Caco-2 (cell line): ENCODE measurements around the gene MYOZ2. TPM values are rescaled to one million over a fixed set of nuclear protein-coding genes. Genes with fewer than 3 reads are reported as not detected.

ENCODE experiments used
- Bru-seq: library from RNA; stranded (reverse); fragments of 400-500 nt; gene quantifications from one replicate; lab custom pipeline; 2021; lab: Mats Ljungman, UMichigan
- BruChase-seq, 2 experiments: library from RNA; stranded (reverse); fragments of 400-500 nt; gene quantifications; one replicate each; lab custom pipeline; 2021; lab: Mats Ljungman, UMichigan
- BruUV-seq: library from RNA; stranded (reverse); fragments of 400-500 nt; replicated peaks from 2 replicates; lab custom pipeline; 2021; lab: Mats Ljungman, UMichigan
- CTCF ChIA-PET: fragments of 300-600 bp; sonication (Branson Sonifier 250); formaldehyde crosslinking; loops from one replicate; lab custom pipeline; 2022; ENCODE audit warnings: antibody characterized with exemption; lab: Charles Lee
- POLR2A ChIA-PET: fragments of 300-600 bp; sonication (Branson Sonifier 250); formaldehyde crosslinking; loops from one replicate; lab custom pipeline; 2022; ENCODE audit warnings: antibody characterized with exemption; lab: Charles Lee
- DNase-seq, 2 experiments: peaks; one replicate each; pipeline versions ENCODE4 v3.0.0 to v3.0.0-alpha.2; 2020 to 2022
- H3K27me3 ChIP-seq: replicated peaks from 2 replicates; pipeline ENCODE4 v1.6.0; 2011; ENCODE audit warnings: low read length; ENCODE audit not compliant: control insufficient read depth, insufficient read depth
- H3K36me3 ChIP-seq: 2 replicates; pipeline ENCODE4 v1.5.1; 2011; ENCODE audit warnings: low read length; ENCODE audit not compliant: control insufficient read depth, insufficient read depth
- H3K4me1 ChIP-seq: fragments of 250-450 bp; sonication (Bioruptor Pico); 2 replicates; pipeline ENCODE4 v1.5.1; 2020; ENCODE audit warnings: mild to moderate bottlenecking
- H3K4me3 ChIP-seq: 2 replicates; pipeline ENCODE4 v1.5.1; 2011; ENCODE audit warnings: low read depth, mild to moderate bottlenecking, control low read depth, low read length
- H3K9me3 ChIP-seq: fragments of 250-450 bp; sonication (Bioruptor Pico); 2 replicates; pipeline ENCODE4 v1.5.1; 2020; ENCODE audit warnings: mild to moderate bottlenecking, moderate library complexity
- H3K27ac Mint-ChIP-seq: one replicate; pipeline ENCODE4 v1.8.0; 2022; ENCODE audit warnings: mixed read lengths; ENCODE audit not compliant: unreplicated experiment
- H3K27me3 Mint-ChIP-seq: one replicate; pipeline ENCODE4 v1.8.0; 2022; ENCODE audit warnings: mixed read lengths; ENCODE audit not compliant: insufficient read depth, unreplicated experiment
- H3K36me3 Mint-ChIP-seq: one replicate; pipeline ENCODE4 v1.8.0; 2022; ENCODE audit warnings: mild to moderate bottlenecking, mixed read lengths; ENCODE audit not compliant: insufficient read depth, unreplicated experiment
- H3K4me1 Mint-ChIP-seq: one replicate; pipeline ENCODE4 v1.8.0; 2022; ENCODE audit warnings: low read depth, mixed read lengths; ENCODE audit not compliant: unreplicated experiment
- H3K4me3 Mint-ChIP-seq: one replicate; pipeline ENCODE4 v1.8.0; 2022; ENCODE audit warnings: mild to moderate bottlenecking, moderate library complexity, mixed read lengths; ENCODE audit not compliant: unreplicated experiment
- H3K9me3 Mint-ChIP-seq: one replicate; pipeline ENCODE4 v1.8.0; 2022; ENCODE audit warnings: mixed read lengths; ENCODE audit not compliant: unreplicated experiment
- CTCF ChIP-seq, 2 experiments: fragments of 200-600 bp in 1 of 2; IDR thresholded peaks; 1 replicate in 1 of 2; 2 replicates in 1 of 2; pipeline versions ENCODE4 v1.5.1 to v1.8.0; 2011 to 2022; ENCODE audit warnings: antibody characterized with exemption in 1 of 2, control low read depth in 1 of 2, inconsistent platforms in 1 of 2, low read depth in 1 of 2, low read length in 1 of 2, mild to moderate bottlenecking in 1 of 2, moderate library complexity in 1 of 2; ENCODE audit not compliant: insufficient read depth in 1 of 2, severe bottlenecking in 1 of 2, unreplicated experiment in 1 of 2
- intact Hi-C: fragments of 100-400 bp; cut with micrococcal nuclease; formaldehyde crosslinking; loops from one replicate; pipeline ENCODE4 v1.10.0; 2022; ENCODE audit not compliant: unreplicated experiment
- long read RNA-seq: library from polyadenylated mRNA; stranded (forward); transcript quantifications from one replicate; pipeline ENCODE4 v2.0.0, GENCODE V29; 2022
- total RNA-seq: library from RNA; stranded (reverse); gene quantifications from 2 replicates; pipeline ENCODE4 v1.2.3, GENCODE V29; 2022

The MYOZ2 gene
- total RNA-seq: 0.18 and 0.23 TPM in 2 replicates
- Bru-seq, nascent RNA: percentile 24 among the genes with signal in this experiment
- percentile 27 among the genes with signal in this experiment for BruChase-seq, experiment 1, labeled RNA remaining after a 2-hour chase
- BruChase-seq, experiment 2, labeled RNA remaining after a 6-hour chase: percentile 21 among the genes with signal in this experiment
- long read RNA-seq: 0 reads

DNA sequence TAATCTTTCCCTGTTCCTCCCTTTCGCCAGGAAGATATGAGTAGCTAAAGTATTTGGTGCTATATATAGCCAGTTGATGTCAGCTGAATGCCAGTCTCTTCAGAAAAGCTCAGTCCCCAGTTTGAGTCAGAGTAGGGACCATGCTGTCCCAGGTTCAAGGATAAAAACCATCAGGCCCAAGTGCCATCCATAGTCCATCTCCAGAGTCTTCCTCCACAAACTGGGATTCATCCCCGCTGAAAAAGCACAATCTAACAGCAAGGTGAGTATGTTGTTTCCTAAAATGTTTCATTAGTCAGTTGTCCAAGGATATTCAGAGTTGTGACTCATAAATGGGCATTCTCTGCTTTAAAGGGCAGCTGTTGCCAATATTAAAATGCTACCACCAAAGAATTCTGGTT lies at the start of gene MYOZ2:
Gene MYOZ2, plus strand, starts transcription at position 112 of the 401 bp plus-strand sequence. CDS start 694 bp downstream, outside the sequence.
- intact Hi-C loops: loop anchor here (5.0 kb wide), 1 partner anchor 162 kb away; no protein-coding TSS in a partner anchor
- BruUV-seq: no TSS peak
- ChIA-PET CTCF (no interaction called here), POLR2A (no interaction called here)
- Mint-ChIP-seq H3K27me3 (no peaks in the 10 kb centered on the region), H3K4me1 (peaks cover 68% of the 10 kb centered on the region), H3K9me3 (no peaks in the 10 kb centered on the region), H3K4me3 (no peak within 1 kb of the TSS), H3K27ac (peak within 1 kb of the TSS; percentile 2), H3K36me3 (no peaks in the 10 kb centered on the region)
- Histone ChIP-seq H3K9me3 (no peaks in the 10 kb centered on the region), H3K36me3 (no peaks in the 10 kb centered on the region), H3K4me1 (peaks cover 77% of the 10 kb centered on the region), H3K4me3 (no peak within 1 kb of the TSS), H3K27me3 (no peaks in the 10 kb centered on the region)
- DNase-seq: no peak
- no peak for TF ChIP-seq CTCF (IDR thresholded peaks at IDR 0.05; ENCODE audit: insufficient read depth in 1 of 2, low read depth in 1 of 2, low read length in 1 of 2, severe bottlenecking in 1 of 2, unreplicated experiment in 1 of 2)

DNA sequence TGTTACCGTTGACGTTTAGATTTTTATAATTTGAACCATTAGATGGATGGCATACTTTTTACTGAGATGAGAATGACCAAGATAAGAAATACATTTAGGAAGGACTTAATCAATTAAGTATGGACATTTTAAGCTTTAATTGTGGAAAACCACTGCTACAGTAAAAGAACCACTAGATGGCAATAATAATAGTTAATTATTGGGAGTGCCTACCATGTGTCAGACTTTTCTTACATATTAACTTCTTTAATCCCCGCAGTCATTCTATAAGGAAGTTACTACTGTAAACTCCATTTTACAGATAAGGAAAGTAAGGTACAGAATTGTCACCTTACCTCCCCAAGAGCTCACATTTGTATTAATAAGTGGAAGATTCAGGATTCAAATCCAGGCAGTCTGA lies 48.5 kb upstream of the MYOZ2 start:
- CTCF ChIA-PET: interaction anchor here (0.8 kb wide), 1 partner anchor 45 kb away, joined by 3 read pairs; no protein-coding TSS in a partner anchor
- Mint-ChIP-seq H3K27me3 (no peaks in the 10 kb centered on the region), H3K9me3 (peaks cover 50% of the 10 kb centered on the region), H3K27ac (peak overlapping the region; percentile 23), H3K4me3 (no peak overlapping the region), H3K4me1 (peaks cover 20% of the 10 kb centered on the region), H3K36me3 (no peaks in the 10 kb centered on the region)
- DNase-seq: no peak
- peaks cover 3% of the 10 kb centered on the region for H3K9me3 ChIP-seq
- intact Hi-C loops: no loop called here
- BruUV-seq: no TSS peak
- H3K36me3 ChIP-seq: no peaks in the 10 kb centered on the region
- POLR2A ChIA-PET: no interaction called here
- no peak for TF ChIP-seq CTCF (IDR thresholded peaks at IDR 0.05; ENCODE audit: insufficient read depth in 1 of 2, low read depth in 1 of 2, low read length in 1 of 2, severe bottlenecking in 1 of 2, unreplicated experiment in 1 of 2)
- no peaks in the 10 kb centered on the region for H3K27me3 ChIP-seq
- H3K4me1 ChIP-seq: peaks cover 37% of the 10 kb centered on the region
- H3K4me3 ChIP-seq: no peak overlapping the region

- peaks cover 22% of the 10 kb centered on the region for H3K4me1 Mint-ChIP-seq
- no peak for TF ChIP-seq CTCF (IDR thresholded peaks at IDR 0.05; ENCODE audit: insufficient read depth in 1 of 2, low read depth in 1 of 2, low read length in 1 of 2, severe bottlenecking in 1 of 2, unreplicated experiment in 1 of 2)
- H3K4me1 ChIP-seq: peaks cover 34% of the 10 kb centered on the region
- BruUV-seq: no TSS peak
- peak overlapping the region; percentile 23 for H3K27ac Mint-ChIP-seq
- no peak overlapping the region for H3K4me3 ChIP-seq
- peaks cover 53% of the 10 kb centered on the region for H3K9me3 Mint-ChIP-seq
- no peaks in the 10 kb centered on the region for H3K27me3 ChIP-seq
- no peak overlapping the region for H3K4me3 Mint-ChIP-seq
- H3K36me3 Mint-ChIP-seq: no peaks in the 10 kb centered on the region
- no peaks in the 10 kb centered on the region for H3K27me3 Mint-ChIP-seq
- ChIA-PET CTCF (no interaction called here), POLR2A (no interaction called here)
- no peak for DNase-seq
- peaks cover 3% of the 10 kb centered on the region for H3K9me3 ChIP-seq
- intact Hi-C loops: no loop called here
- H3K36me3 ChIP-seq: no peaks in the 10 kb centered on the region
Observed at GRCh38 chr4:119087656-119088055, 48.0 kb upstream of the MYOZ2 start.
